GM12878 (cell line): Measurements from ENCODE around the gene SLAMF9. TPM values are rescaled to one million over a fixed set of nuclear protein-coding genes. Genes with fewer than 3 reads are reported as not detected.

Experiments
- ATAC-seq: fragments of 200-7000 bp; cut with Tn5 transposase; 3 replicates; pipeline ENCODE4 v1.9.1; 2020; ENCODE audit warnings: mild to moderate bottlenecking, moderate library complexity
- BruUV-seq: library from RNA; stranded (reverse); fragments of 400-500 nt; replicated peaks from 2 replicates; lab custom pipeline; 2021; lab: Mats Ljungman, UMichigan
- CTCF ChIA-PET: fragments of 300-600 bp; sonication (Branson Sonifier 250); formaldehyde crosslinking; extraction: SDS; loops from one replicate; lab custom pipeline; 2021; ENCODE audit warnings: inconsistent platforms; lab: Yijun Ruan, JAX
- POLR2A ChIA-PET: fragments of 350-600 bp; formaldehyde crosslinking; extraction: SDS; loops from one replicate; lab custom pipeline; 2021; ENCODE audit warnings: inconsistent platforms; lab: Charles Lee
- RAD21 ChIA-PET: fragments of 300-600 bp; sonication (Branson Sonifier 250); formaldehyde crosslinking; loops from one replicate; lab custom pipeline; 2023; ENCODE audit warnings: antibody characterized with exemption; ENCODE audit not compliant: unreplicated experiment; lab: Charles Lee
- SMC1A ChIA-PET: fragments of 300-600 bp; sonication (Branson Sonifier 250); formaldehyde crosslinking; loops from one replicate; lab custom pipeline; 2023; ENCODE audit not compliant: unreplicated experiment, uncharacterized antibody; lab: Charles Lee
- DNase-seq: peaks from one replicate; pipeline ENCODE4 v3.0.0-alpha.2; 2011; ENCODE audit warnings: low read depth, low spot score
- FAIRE-seq: peaks from 3 replicates; lab custom pipeline; 2011; peaks lifted over from hg19 to GRCh38; lab: Jason Lieb, UNC
- H2AFZ ChIP-seq: 2 replicates; pipeline ENCODE4 v1.6.0; 2011; ENCODE audit warnings: low read depth, low read length, control low read depth; ENCODE audit not compliant: control insufficient read depth
- H3K27ac ChIP-seq: 2 replicates; pipeline ENCODE4 v1.5.1; 2011; ENCODE audit warnings: control low read depth; ENCODE audit not compliant: control insufficient read depth, insufficient read depth
- H3K27me3 ChIP-seq, 2 experiments: replicated peaks in 1 of 2; 2 replicates each; pipeline versions ENCODE4 v1.6.0 to v1.6.1; 2011; ENCODE audit warnings: low read length in 1 of 2; ENCODE audit not compliant: control insufficient read depth in 2 of 2, insufficient read depth in 2 of 2
- H3K36me3 ChIP-seq, 2 experiments: 2 replicates each; pipeline ENCODE4 v1.5.1; 2011; ENCODE audit warnings: low read length in 1 of 2; ENCODE audit not compliant: control insufficient read depth in 2 of 2, insufficient read depth in 2 of 2
- H3K4me1 ChIP-seq: 2 replicates; pipeline ENCODE4 v1.6.1; 2011; ENCODE audit warnings: mild to moderate bottlenecking, low read length, moderate library complexity, mixed read lengths; ENCODE audit not compliant: control insufficient read depth, insufficient read depth
- H3K4me2 ChIP-seq: 2 replicates; pipeline ENCODE4 v1.6.0; 2011; ENCODE audit warnings: control low read depth; ENCODE audit not compliant: control insufficient read depth, insufficient read depth
- H3K4me3 ChIP-seq: fragments of 200-600 bp; sonication (generic); 2 replicates; pipeline ENCODE4 v1.5.1; 2016
- H3K79me2 ChIP-seq: 2 replicates; pipeline ENCODE4 v1.6.0; 2011; ENCODE audit warnings: low read length; ENCODE audit not compliant: control insufficient read depth, insufficient read depth
- H3K9ac ChIP-seq: 2 replicates; pipeline ENCODE4 v1.8.0; 2011; ENCODE audit warnings: low read length, control low read depth, mixed read lengths; ENCODE audit not compliant: control insufficient read depth, insufficient read depth
- H3K9me3 ChIP-seq: replicated peaks from 3 replicates; pipeline ENCODE4 v1.5.1; 2011; ENCODE audit warnings: mild to moderate bottlenecking, low read length; ENCODE audit not compliant: control insufficient read depth, insufficient read depth
- H4K20me1 ChIP-seq: 2 replicates; pipeline ENCODE4 v1.6.0; 2011; ENCODE audit not compliant: control insufficient read depth, insufficient read depth
- BMI1 ChIP-seq: fragments of 450-650 bp; IDR thresholded peaks from 2 replicates; pipeline ENCODE4 v1.6.1; 2016; ENCODE audit warnings: mild to moderate bottlenecking, moderate library complexity, borderline replicate concordance
- CHD4 ChIP-seq: fragments of 200-600 bp; sonication (generic); IDR thresholded peaks from 2 replicates; pipeline ENCODE4 v1.6.1; 2016; ENCODE audit warnings: mild to moderate bottlenecking
- DPF2 ChIP-seq: fragments of 450-650 bp; IDR thresholded peaks from 2 replicates; pipeline ENCODE4 v1.6.1; 2017; ENCODE audit warnings: mild to moderate bottlenecking
- MXI1 ChIP-seq: fragments of 150-350 bp; IDR thresholded peaks from 2 replicates; pipeline ENCODE4 v1.6.1; 2011; ENCODE audit warnings: low read depth, mild to moderate bottlenecking, inconsistent platforms, low read length, improper control_type of control experiment
- TBL1XR1 ChIP-seq: IDR thresholded peaks from 2 replicates; pipeline ENCODE4 v1.6.1; 2012; ENCODE audit warnings: low read depth, low read length, improper control_type of control experiment
- WGBS: methylation state at CpG from one replicate; pipeline ENCODE4 v1.1.6; 2016; ENCODE audit warnings: low lambda C conversion rate; ENCODE audit not compliant: insufficient replicate concordance, insufficient coverage; ENCODE audit errors: missing lambda C conversion rate; 5-methylcytosine and 5-hydroxymethylcytosine counted together
- in situ Hi-C: fragments of 300-500 bp; cut with MboI; formaldehyde crosslinking; loops from 9 replicates; pipeline ENCODE4 v1.14.3; 2018; ENCODE audit warnings: mixed read lengths
- intact Hi-C: fragments of 100-400 bp; cut with micrococcal nuclease; formaldehyde crosslinking; loops from one replicate; pipeline ENCODE4 v1.14.2; 2022; ENCODE audit not compliant: unreplicated experiment
- polyA plus RNA-seq, 11 experiments: library from polyadenylated mRNA; depleted of rRNA in 4 of 11; unstranded in 6 of 11; stranded (reverse) in 5 of 11; fragments of >200 nt; fragmentation: Nextera tagmentation in 4 of 11; fragmentation: Illumina TruSeq in 1 of 11; extraction: Ambion mirVana in 4 of 11; extraction: Trizol in 1 of 11; gene quantifications; 1 replicate in 1 of 11; 2 replicates in 10 of 11; pipeline versions ENCODE4 v1.2.1 to v1.2.3, GENCODE V29; 2011 to 2016; ENCODE audit warnings: inconsistent platforms in 2 of 11, missing spikeins in 2 of 11, low read depth in 1 of 11
- total RNA-seq, 4 experiments: library from RNA; depleted of rRNA in 3 of 4; stranded (reverse); fragments of >200 nt in 3 of 4; fragmentation: Illumina TruSeq in 1 of 4; extraction: Trizol in 1 of 4; gene quantifications; 2 replicates each; pipeline versions ENCODE4 v1.2.1 to v1.2.3, GENCODE V29; 2013 to 2021
- TF ChIP-seq, protein P1 (sequence below): IDR thresholded peaks from 2 replicates; pipeline ENCODE4 v1.6.1; 2012; ENCODE audit warnings: low read depth, low read length, improper control_type of control experiment
- TF ChIP-seq, protein P2 (sequence below): fragments of 450-650 bp; IDR thresholded peaks from 2 replicates; pipeline ENCODE4 v1.6.1; 2017; ENCODE audit warnings: antibody characterized with exemption, mild to moderate bottlenecking, moderate library complexity
- TF ChIP-seq, protein P3 (sequence below): fragments of 450-650 bp; IDR thresholded peaks from 2 replicates; pipeline ENCODE4 v1.6.1; 2017; ENCODE audit warnings: low read depth, mild to moderate bottlenecking, moderate library complexity

SLAMF9 gene
- total and polyA plus RNA-seq, 10 of the 15 experiments (the other 5 are each of a cell fraction or from before 2014, with no cell fraction given): not detected

DNA sequence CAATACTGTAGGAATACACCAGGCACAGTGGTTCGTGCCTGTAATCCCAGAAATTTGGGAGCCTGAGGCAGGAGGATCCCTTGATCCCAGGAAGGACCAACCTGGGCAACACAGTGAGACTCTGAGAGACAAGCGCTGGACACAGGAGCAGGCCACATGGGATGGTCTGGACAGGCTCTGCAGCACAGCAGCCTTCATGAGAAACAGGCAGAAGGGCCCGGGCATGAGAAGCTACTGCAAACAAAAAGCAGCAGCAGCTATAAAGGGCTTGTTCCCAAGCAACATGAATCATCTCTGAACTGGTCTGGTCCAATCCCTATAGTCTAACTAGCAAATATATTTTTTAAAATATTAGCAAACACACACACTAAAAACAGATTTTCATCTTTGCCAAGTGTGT, 35.5 kb upstream of the SLAMF9 start:
- Histone ChIP-seq H2AFZ (no peak overlapping the region), H3K9me3 (no peaks in the 10 kb centered on the region), H3K4me2 (no peak overlapping the region)
- CTCF ChIA-PET: interaction anchor here (3.2 kb wide), 1 partner anchor 17 kb away, joined by 27 read pairs; no protein-coding TSS in a partner anchor
- TF ChIP-seq, protein P1, sequence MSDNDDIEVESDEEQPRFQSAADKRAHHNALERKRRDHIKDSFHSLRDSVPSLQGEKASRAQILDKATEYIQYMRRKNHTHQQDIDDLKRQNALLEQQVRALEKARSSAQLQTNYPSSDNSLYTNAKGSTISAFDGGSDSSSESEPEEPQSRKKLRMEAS: no peak
- TF ChIP-seq DPF2: no peak
- TF ChIP-seq, protein P2, sequence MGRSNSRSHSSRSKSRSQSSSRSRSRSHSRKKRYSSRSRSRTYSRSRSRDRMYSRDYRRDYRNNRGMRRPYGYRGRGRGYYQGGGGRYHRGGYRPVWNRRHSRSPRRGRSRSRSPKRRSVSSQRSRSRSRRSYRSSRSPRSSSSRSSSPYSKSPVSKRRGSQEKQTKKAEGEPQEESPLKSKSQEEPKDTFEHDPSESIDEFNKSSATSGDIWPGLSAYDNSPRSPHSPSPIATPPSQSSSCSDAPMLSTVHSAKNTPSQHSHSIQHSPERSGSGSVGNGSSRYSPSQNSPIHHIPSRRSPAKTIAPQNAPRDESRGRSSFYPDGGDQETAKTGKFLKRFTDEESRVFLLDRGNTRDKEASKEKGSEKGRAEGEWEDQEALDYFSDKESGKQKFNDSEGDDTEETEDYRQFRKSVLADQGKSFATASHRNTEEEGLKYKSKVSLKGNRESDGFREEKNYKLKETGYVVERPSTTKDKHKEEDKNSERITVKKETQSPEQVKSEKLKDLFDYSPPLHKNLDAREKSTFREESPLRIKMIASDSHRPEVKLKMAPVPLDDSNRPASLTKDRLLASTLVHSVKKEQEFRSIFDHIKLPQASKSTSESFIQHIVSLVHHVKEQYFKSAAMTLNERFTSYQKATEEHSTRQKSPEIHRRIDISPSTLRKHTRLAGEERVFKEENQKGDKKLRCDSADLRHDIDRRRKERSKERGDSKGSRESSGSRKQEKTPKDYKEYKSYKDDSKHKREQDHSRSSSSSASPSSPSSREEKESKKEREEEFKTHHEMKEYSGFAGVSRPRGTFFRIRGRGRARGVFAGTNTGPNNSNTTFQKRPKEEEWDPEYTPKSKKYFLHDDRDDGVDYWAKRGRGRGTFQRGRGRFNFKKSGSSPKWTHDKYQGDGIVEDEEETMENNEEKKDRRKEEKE: no peak
- TF ChIP-seq, protein P3, sequence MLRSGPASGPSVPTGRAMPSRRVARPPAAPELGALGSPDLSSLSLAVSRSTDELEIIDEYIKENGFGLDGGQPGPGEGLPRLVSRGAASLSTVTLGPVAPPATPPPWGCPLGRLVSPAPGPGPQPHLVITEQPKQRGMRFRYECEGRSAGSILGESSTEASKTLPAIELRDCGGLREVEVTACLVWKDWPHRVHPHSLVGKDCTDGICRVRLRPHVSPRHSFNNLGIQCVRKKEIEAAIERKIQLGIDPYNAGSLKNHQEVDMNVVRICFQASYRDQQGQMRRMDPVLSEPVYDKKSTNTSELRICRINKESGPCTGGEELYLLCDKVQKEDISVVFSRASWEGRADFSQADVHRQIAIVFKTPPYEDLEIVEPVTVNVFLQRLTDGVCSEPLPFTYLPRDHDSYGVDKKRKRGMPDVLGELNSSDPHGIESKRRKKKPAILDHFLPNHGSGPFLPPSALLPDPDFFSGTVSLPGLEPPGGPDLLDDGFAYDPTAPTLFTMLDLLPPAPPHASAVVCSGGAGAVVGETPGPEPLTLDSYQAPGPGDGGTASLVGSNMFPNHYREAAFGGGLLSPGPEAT: no peak
- no peak for TF ChIP-seq TBL1XR1
- TF ChIP-seq BMI1: no peak
- TF ChIP-seq CHD4: no peak
- no peak for TF ChIP-seq MXI1
- TF ChIP-seq, all 136 proteins: peak for 0
- Histone ChIP-seq H3K9ac (no peak overlapping the region), H3K79me2 (no peaks in the 10 kb centered on the region), H3K27me3 (peaks cover 0 to 2% of the 10 kb centered on the region in 2 experiments; a peak in 1 of 4 replicates), H3K36me3 (no peaks in the 10 kb centered on the region), H3K4me3 (no peak overlapping the region), H4K20me1 (no peaks in the 10 kb centered on the region), H3K4me1 (no peaks in the 10 kb centered on the region), H3K27ac (no peak overlapping the region)
- RAD21 ChIA-PET: interaction anchor here (2.0 kb wide), 1 partner anchor 18 kb away, joined by 4 read pairs; no protein-coding TSS in a partner anchor
- no TSS peak for BruUV-seq
- FAIRE-seq (no peak), DNase-seq (no peak), ATAC-seq (no peak)
- in situ Hi-C loops: no loop called here
- POLR2A ChIA-PET: no interaction called here
- SMC1A ChIA-PET: interaction anchor here (1.2 kb wide), 1 partner anchor 191 kb away, joined by 3 read pairs; no protein-coding TSS in a partner anchor
- intact Hi-C loops: no loop called here
- WGBS: 29% methylated on average over 3 of the region's 3 CpGs
